ENCODE data around the gene LYPLAL1. TPM values are rescaled to one million over a fixed set of nuclear protein-coding genes. Genes with fewer than 3 reads are reported as not detected.
"Not testable (repeated sequence)": the region's sequence is repeated elsewhere in the genome, so short reads cannot be mapped to it uniquely, and the experiment has no call there.

Gene LYPLAL1
- total RNA-seq, 4 donors from 2014 or later, result 7.2 to 26.6 (median 20.6) TPM

DNA sequence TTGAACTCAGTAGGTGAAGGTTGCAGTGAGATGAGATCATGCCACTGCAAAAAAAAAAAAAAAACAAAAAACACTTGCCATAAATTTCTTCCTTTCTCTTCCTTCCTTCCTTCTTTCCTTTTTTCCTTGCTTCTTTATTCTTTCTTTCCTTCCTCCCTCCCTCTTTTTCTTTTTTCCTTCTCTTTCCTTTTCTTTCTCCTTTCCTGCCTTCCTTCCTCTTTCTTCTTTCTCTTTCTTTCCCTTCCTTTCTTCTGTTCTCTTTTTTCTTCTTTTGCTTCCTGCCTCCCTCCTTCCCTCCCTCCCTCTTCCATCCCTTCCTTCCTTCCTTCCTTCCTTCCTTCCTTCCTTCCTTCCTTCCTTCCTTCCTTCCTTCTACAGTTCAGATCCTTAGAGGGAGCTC, 71.2 kb downstream of the LYPLAL1 start:
- TF ChIP-seq, protein P1, sequence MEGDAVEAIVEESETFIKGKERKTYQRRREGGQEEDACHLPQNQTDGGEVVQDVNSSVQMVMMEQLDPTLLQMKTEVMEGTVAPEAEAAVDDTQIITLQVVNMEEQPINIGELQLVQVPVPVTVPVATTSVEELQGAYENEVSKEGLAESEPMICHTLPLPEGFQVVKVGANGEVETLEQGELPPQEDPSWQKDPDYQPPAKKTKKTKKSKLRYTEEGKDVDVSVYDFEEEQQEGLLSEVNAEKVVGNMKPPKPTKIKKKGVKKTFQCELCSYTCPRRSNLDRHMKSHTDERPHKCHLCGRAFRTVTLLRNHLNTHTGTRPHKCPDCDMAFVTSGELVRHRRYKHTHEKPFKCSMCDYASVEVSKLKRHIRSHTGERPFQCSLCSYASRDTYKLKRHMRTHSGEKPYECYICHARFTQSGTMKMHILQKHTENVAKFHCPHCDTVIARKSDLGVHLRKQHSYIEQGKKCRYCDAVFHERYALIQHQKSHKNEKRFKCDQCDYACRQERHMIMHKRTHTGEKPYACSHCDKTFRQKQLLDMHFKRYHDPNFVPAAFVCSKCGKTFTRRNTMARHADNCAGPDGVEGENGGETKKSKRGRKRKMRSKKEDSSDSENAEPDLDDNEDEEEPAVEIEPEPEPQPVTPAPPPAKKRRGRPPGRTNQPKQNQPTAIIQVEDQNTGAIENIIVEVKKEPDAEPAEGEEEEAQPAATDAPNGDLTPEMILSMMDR (IDR thresholded peaks at IDR 0.05), result no peak
- ATAC-seq (ENCODE audit: low FRiP score) (no peak), DNase-seq (ENCODE audit: low spot score) (no peak)

DNA sequence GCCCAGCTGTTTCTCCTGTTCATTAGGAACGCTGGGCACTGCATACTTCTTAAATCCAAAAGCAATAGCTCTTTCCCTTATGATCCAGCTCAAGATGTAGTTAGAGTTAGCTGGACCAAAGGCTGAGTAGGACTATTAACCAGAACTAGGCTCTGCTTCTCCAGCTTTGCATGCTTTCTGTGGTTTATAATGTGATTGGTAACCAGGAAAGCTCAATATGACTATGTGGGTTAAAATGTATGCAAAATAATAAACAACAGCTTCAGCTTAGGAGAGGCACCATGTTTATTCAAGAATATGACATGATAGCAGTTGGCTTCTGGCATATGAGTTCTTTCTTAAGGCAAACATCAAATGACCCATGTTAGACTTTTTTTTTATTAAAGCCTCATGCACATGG, 73.8 kb downstream of the LYPLAL1 start:
- TF ChIP-seq, protein P1 (IDR thresholded peaks at IDR 0.05), result no peak
- no peak for DNase-seq (ENCODE audit: low spot score)
- no peak for ATAC-seq (ENCODE audit: low FRiP score)

- DNase-seq (ENCODE audit: low spot score); ATAC-seq (ENCODE audit: low FRiP score): not testable (repeated sequence)
These were observed 76.8 kb downstream of the LYPLAL1 start for GRCh38 chr1:219250468-219250867.

DNA sequence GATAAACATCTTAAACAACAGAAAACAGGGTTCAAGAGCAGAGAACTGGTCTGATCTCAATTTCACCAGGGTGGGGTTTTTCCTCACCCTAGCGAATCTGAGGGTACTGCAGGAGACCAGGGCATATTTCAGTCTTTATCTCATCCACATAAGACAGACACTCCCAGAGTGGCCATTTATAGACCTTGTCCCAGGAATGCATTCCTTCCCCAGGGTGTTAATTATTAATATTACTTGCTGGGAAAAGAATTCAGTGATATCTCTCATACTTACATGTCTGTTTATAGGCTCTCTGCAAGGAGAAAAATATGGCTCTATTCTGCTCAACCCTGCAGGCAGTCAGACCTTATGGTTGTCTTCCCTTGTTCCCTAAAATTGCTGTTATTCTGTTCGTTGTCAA, 84.1 kb downstream of the LYPLAL1 start:
- TF ChIP-seq, protein P1 (IDR thresholded peaks at IDR 0.05), result no peak
- no peak for ATAC-seq (ENCODE audit: low FRiP score)
- no peak for DNase-seq (ENCODE audit: low spot score)

DNA sequence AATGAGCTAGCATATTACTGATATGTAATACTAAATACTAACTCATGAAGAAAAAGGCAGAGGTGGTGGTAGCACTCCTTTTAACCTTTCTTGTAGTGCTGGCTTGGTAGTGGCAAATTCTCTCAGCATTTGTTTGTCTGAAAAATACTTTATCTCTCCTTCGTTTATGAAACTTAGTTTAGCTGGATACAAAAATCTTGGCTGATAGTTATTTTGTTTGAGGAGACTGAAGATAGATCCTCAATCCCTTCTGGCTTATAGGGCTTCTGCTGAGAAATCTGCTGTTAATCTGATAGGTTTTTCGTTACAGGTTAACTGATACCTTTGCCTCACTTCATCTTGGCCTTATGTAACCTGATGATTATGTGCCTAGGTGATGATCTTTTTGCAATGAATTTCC, 87.8 kb downstream of the LYPLAL1 start:
- TF ChIP-seq, protein P1 (IDR thresholded peaks at IDR 0.05), result no peak
- no peak for ATAC-seq (ENCODE audit: low FRiP score)
- no peak for DNase-seq (ENCODE audit: low spot score)
